AML-193 (cell line): ENCODE measurements around the gene SMC1B.
A peak's percentile ranks its signal among the peaks of the same experiment; 100 is the strongest.

Source experiments
- DNase-seq, 2 experiments: peaks; one replicate each; lab custom pipeline; 2025; lab: John Stamatoyannopoulos, UW

The SMC1B gene

GRCh38 chr22:45318558-45319323 is 94.7 kb downstream of the SMC1B start:
- no peak for DNase-seq

- DNase-seq = no peak
Measured at GRCh38 chr22:45318168-45318557, 95.2 kb downstream of the SMC1B start.

- no peak for DNase-seq
Measured at GRCh38 chr22:45317551-45318167, 95.7 kb downstream of the SMC1B start.

- no peak for DNase-seq
Measured at GRCh38 chr22:45316796-45317526, 96.4 kb downstream of the SMC1B start.

GRCh38 chr22:45314786-45315185 is 98.6 kb downstream of the SMC1B start:
- no peak for DNase-seq

GRCh38 chr22:45314054-45314721 is 99.2 kb downstream of the SMC1B start:
- DNase-seq = peak in 1 of 2 experiments; percentile 25

GRCh38 chr22:45312856-45313255 is 100.5 kb downstream of the SMC1B start:
- no peak for DNase-seq

GRCh38 chr22:45312415-45312814 is 101.0 kb downstream of the SMC1B start:
- DNase-seq = no peak

GRCh38 chr22:45310977-45311531 is 102.3 kb downstream of the SMC1B start:
- DNase-seq = no peak

- DNase-seq = no peak
Measured at GRCh38 chr22:45310331-45310976, 102.9 kb downstream of the SMC1B start.

GRCh38 chr22:45309422-45310227 is 103.8 kb downstream of the SMC1B start, which contains the start of gene FAM118A:
TSS of gene FAM118A (plus strand) at chr22:45309934. CDS start at chr22:45322380, 12,446 bp downstream.
- DNase-seq = peak; percentile 88 to 89

GRCh38 chr22:45308957-45309421 is 104.4 kb downstream of the SMC1B start:
- peak; percentile 13 to 16 for DNase-seq

GRCh38 chr22:45308391-45308956 is 104.9 kb downstream of the SMC1B start:
- no peak for DNase-seq

GRCh38 chr22:45306139-45306538 is 107.3 kb downstream of the SMC1B start:
- no peak for DNase-seq

GRCh38 chr22:45305456-45306075 is 107.8 kb downstream of the SMC1B start:
- DNase-seq = no peak

GRCh38 chr22:45304971-45305370 is 108.4 kb downstream of the SMC1B start:
- no peak for DNase-seq

- no peak for DNase-seq
Measured at GRCh38 chr22:45303181-45303580, 110.2 kb downstream of the SMC1B start.

GRCh38 chr22:45302751-45303150 is 110.6 kb downstream of the SMC1B start:
- DNase-seq = no peak

GRCh38 chr22:45298934-45299505 is 114.4 kb downstream of the SMC1B start:
- DNase-seq = no peak
